CD1c-positive myeloid dendritic cell (primary cell): ENCODE results near the gene CABLES1.

Source experiments
- DNase-seq: peaks from one replicate; pipeline ENCODE4 v3.0.0-alpha.2; 2016; ENCODE audit errors: extremely low spot score

CABLES1 gene

GRCh38 chr18:23301972-23302371 lies 166.7 kb downstream of the CABLES1 start:
- DNase-seq = no peak

- DNase-seq = no peak
Observed at GRCh38 chr18:23302511-23302850, 167.2 kb downstream of the CABLES1 start.

- DNase-seq = peak; percentile 5
Observed at GRCh38 chr18:23302851-23303527, 167.7 kb downstream of the CABLES1 start.

- DNase-seq = no peak
Observed at GRCh38 chr18:23306822-23307221, 171.5 kb downstream of the CABLES1 start.

- no peak for DNase-seq
Observed at GRCh38 chr18:23307567-23308295, 172.4 kb downstream of the CABLES1 start.
